HCT116 (cell line): ENCODE measurements around the gene PTX3. TPM values are rescaled to one million over a fixed set of nuclear protein-coding genes. Genes with fewer than 3 reads are reported as not detected.

Experiments used
- ATAC-seq: fragments of 200-7000 bp; cut with Tn5 transposase; 2 replicates; pipeline ENCODE4 v1.9.1; 2020; ENCODE audit warnings: mild to moderate bottlenecking, moderate library complexity
- BruUV-seq: library from RNA; stranded (reverse); fragments of 400-500 nt; replicated peaks from 2 replicates; lab custom pipeline; 2021; lab: Mats Ljungman, UMichigan
- CTCF ChIA-PET: fragments of 300-600 bp; sonication (Branson Sonifier 250); formaldehyde crosslinking; loops from one replicate; lab custom pipeline; 2021; ENCODE audit warnings: antibody characterized with exemption; lab: Charles Lee
- POLR2A ChIA-PET: fragments of 300-600, 350-600 bp; sonication (Branson Sonifier 250); formaldehyde crosslinking; loops from one replicate; lab custom pipeline; 2021; ENCODE audit warnings: antibody characterized with exemption; lab: Charles Lee
- RAD21 ChIA-PET, 2 experiments: fragments of 300-600 bp; sonication (Branson Sonifier 250); formaldehyde crosslinking; loops; one replicate each; lab custom pipeline; 2023; ENCODE audit warnings: low total read pairs in 2 of 2; ENCODE audit not compliant: uncharacterized antibody in 2 of 2, unreplicated experiment in 2 of 2, low non-redundant PET in 1 of 2; lab: Charles Lee
- DNase-seq: peaks from one replicate; pipeline ENCODE4 v3.0.0-alpha.2; 2010; ENCODE audit warnings: low read depth, low spot score
- H2AFZ ChIP-seq: fragments of 200-600 bp; shearing (Covaris generic), sonication (generic); 2 replicates; pipeline ENCODE4 v1.6.1; 2017; ENCODE audit warnings: low read depth, mixed run types, mixed read lengths, antibody characterized with exemption, low read length; ENCODE audit not compliant: poor library complexity, severe bottlenecking
- H3K27ac ChIP-seq: 2 replicates; pipeline ENCODE4 v1.5.1; 2012; ENCODE audit warnings: low read depth, low read length
- H3K27me3 ChIP-seq: fragments of 200-600 bp; sonication (generic); 2 replicates; pipeline ENCODE4 v1.6.1; 2016; ENCODE audit warnings: mixed run types, low read length, mixed read lengths; ENCODE audit not compliant: insufficient read depth
- H3K36me3 ChIP-seq, 2 experiments: fragments of 200-500 bp in 1 of 2; fragments of 200-600 bp in 1 of 2; sonication (Bioruptor generic) in 1 of 2; sonication (generic) in 1 of 2; 2 replicates each; pipeline versions ENCODE4 v1.5.1 to v1.6.1; 2014 to 2016; ENCODE audit warnings: low read length in 2 of 2, inconsistent platforms in 1 of 2, mixed read lengths in 1 of 2, mixed run types in 1 of 2; ENCODE audit not compliant: insufficient read depth in 2 of 2, control insufficient read depth in 1 of 2
- H3K4me1 ChIP-seq, 2 experiments: fragments of 200-600 bp in 1 of 2; sonication (generic) in 1 of 2; 2 replicates each; pipeline versions ENCODE4 v1.5.1 to v1.6.1; 2012 to 2017; ENCODE audit warnings: low read length in 2 of 2, inconsistent platforms in 1 of 2, mild to moderate bottlenecking in 1 of 2, mixed read lengths in 1 of 2, mixed run types in 1 of 2, moderate library complexity in 1 of 2; ENCODE audit not compliant: insufficient read depth in 2 of 2, control insufficient read depth in 1 of 2
- H3K4me2 ChIP-seq: fragments of 200-600 bp; sonication (generic); 2 replicates; pipeline ENCODE4 v1.6.1; 2017; ENCODE audit warnings: mixed run types, low read length, mixed read lengths
- H3K4me3 ChIP-seq, 2 experiments: fragments of 200-600 bp in 1 of 2; sonication (generic) in 1 of 2; replicated peaks in 1 of 2; 2 replicates each; pipeline ENCODE4 v1.5.1; 2011 to 2016; ENCODE audit warnings: low read length in 2 of 2, control low read depth in 1 of 2, low read depth in 1 of 2, mild to moderate bottlenecking in 1 of 2, mixed read lengths in 1 of 2, mixed run types in 1 of 2
- H3K79me2 ChIP-seq: fragments of 200-600 bp; sonication (generic); 2 replicates; pipeline ENCODE4 v1.6.1; 2017; ENCODE audit warnings: mild to moderate bottlenecking, mixed run types, low read length, moderate library complexity, mixed read lengths; ENCODE audit not compliant: insufficient read depth
- H3K9ac ChIP-seq: fragments of 200-600 bp; sonication (generic); 2 replicates; pipeline ENCODE4 v1.6.1; 2016; ENCODE audit warnings: low read length, mixed read lengths
- H3K9me2 ChIP-seq: fragments of 200-600 bp; sonication (generic), shearing (Covaris generic); 2 replicates; pipeline ENCODE4 v1.6.1; 2017; ENCODE audit warnings: mixed run types, mild to moderate bottlenecking, moderate library complexity; ENCODE audit not compliant: insufficient read depth
- H3K9me3 ChIP-seq, 2 experiments: fragments of 200-500 bp in 1 of 2; fragments of 200-600 bp in 1 of 2; sonication (Bioruptor generic) in 1 of 2; sonication (generic) in 1 of 2; 2 replicates each; pipeline ENCODE4 v1.6.1; 2014 to 2017; ENCODE audit warnings: low read length in 2 of 2, mixed read lengths in 2 of 2, inconsistent platforms in 1 of 2, low read depth in 1 of 2, mild to moderate bottlenecking in 1 of 2, mixed run types in 1 of 2, moderate library complexity in 1 of 2; ENCODE audit not compliant: control insufficient read depth in 1 of 2, insufficient read depth in 1 of 2
- H4K20me1 ChIP-seq: fragments of 200-600 bp; sonication (generic), shearing (Covaris generic); 2 replicates; pipeline ENCODE4 v1.6.1; 2017; ENCODE audit warnings: mixed run types, mild to moderate bottlenecking, moderate library complexity; ENCODE audit not compliant: insufficient read depth
- ATF3 ChIP-seq: IDR thresholded peaks from 2 replicates; pipeline ENCODE4 v1.6.1; 2012
- CBX3 ChIP-seq: IDR thresholded peaks from 2 replicates; pipeline ENCODE4 v1.6.1; 2012; ENCODE audit warnings: low read depth
- CEBPB ChIP-seq: IDR thresholded peaks from 2 replicates; pipeline ENCODE4 v1.6.1; 2012; ENCODE audit warnings: low read depth
- EGR1 ChIP-seq: IDR thresholded peaks from 2 replicates; pipeline ENCODE4 v1.6.1; 2012; ENCODE audit warnings: low read depth
- ELF1 ChIP-seq: IDR thresholded peaks from 2 replicates; pipeline ENCODE4 v1.6.1; 2012; ENCODE audit warnings: low read depth, borderline replicate concordance
- EZH2 ChIP-seq: fragments of 200-600 bp; sonication (generic); IDR thresholded peaks from 2 replicates; pipeline ENCODE4 v1.6.1; 2017; ENCODE audit warnings: antibody characterized with exemption, mixed run types
- EZH2phosphoT487 ChIP-seq: fragments of 200-600 bp; IDR thresholded peaks from 2 replicates; pipeline ENCODE4 v1.6.1; 2018; ENCODE audit warnings: antibody characterized with exemption, borderline replicate concordance
- FOSL1 ChIP-seq: IDR thresholded peaks from 2 replicates; pipeline ENCODE4 v1.6.1; 2012; ENCODE audit warnings: low read depth
- JUND ChIP-seq: IDR thresholded peaks from 2 replicates; pipeline ENCODE4 v1.6.1; 2012
- POLR2A ChIP-seq: IDR thresholded peaks from 2 replicates; pipeline ENCODE4 v1.7.0; 2011; ENCODE audit warnings: borderline replicate concordance; ENCODE audit not compliant: insufficient read depth, insufficient read length; ENCODE audit errors: extremely low read depth
- REST ChIP-seq: IDR thresholded peaks from 2 replicates; pipeline ENCODE4 v1.6.1; 2012; ENCODE audit warnings: low read depth
- SP1 ChIP-seq: IDR thresholded peaks from 2 replicates; pipeline ENCODE4 v1.6.1; 2012; ENCODE audit warnings: low read depth
- TCF7L2 ChIP-seq: IDR thresholded peaks from 2 replicates; pipeline ENCODE4 v1.7.0; 2011; ENCODE audit warnings: borderline replicate concordance, inconsistent platforms; ENCODE audit not compliant: insufficient read depth, insufficient read length; ENCODE audit errors: extremely low read depth
- YY1 ChIP-seq: IDR thresholded peaks from 2 replicates; pipeline ENCODE4 v1.6.1; 2011; ENCODE audit warnings: low read length, low read depth, moderate library complexity, mild to moderate bottlenecking; ENCODE audit not compliant: insufficient replicate concordance; ENCODE audit errors: extremely low read depth
- ZBTB33 ChIP-seq: IDR thresholded peaks from 2 replicates; pipeline ENCODE4 v1.6.1; 2011; ENCODE audit warnings: mild to moderate bottlenecking, low read length, moderate library complexity; ENCODE audit not compliant: insufficient replicate concordance; ENCODE audit errors: extremely low read depth
- ZNF274 ChIP-seq: fragments of 200-500 bp; sonication (Bioruptor generic); IDR thresholded peaks from 2 replicates; pipeline ENCODE4 v1.6.1; 2014; ENCODE audit warnings: mild to moderate bottlenecking, low read depth, low read length, inconsistent platforms
- intact Hi-C: fragments of 100-400 bp; cut with micrococcal nuclease; formaldehyde crosslinking; loops from 2 replicates; pipeline ENCODE4 v1.10.0; 2022
- total RNA-seq: library from RNA; stranded (reverse); gene quantifications from one replicate; pipeline ENCODE4 v1.2.1, GENCODE V29; 2021; ENCODE audit not compliant: unreplicated experiment

The PTX3 gene
- total RNA-seq, 1 experiment from 2014 or later: 0.37 TPM

- Histone ChIP-seq H3K9ac (no peak overlapping the region), H3K4me3 (no peak overlapping the region), H3K79me2 (no peaks in the 10 kb centered on the region), H3K27ac (no peak overlapping the region), H3K4me2 (no peak overlapping the region), H3K4me1 (peaks cover 0 to 10% of the 10 kb centered on the region in 2 experiments; a peak in 1 of 4 replicates), H3K36me3 (no peaks in the 10 kb centered on the region), H2AFZ (no peak overlapping the region), H3K9me2 (no peaks in the 10 kb centered on the region), H3K9me3 (no peaks in the 10 kb centered on the region), H3K27me3 (no peaks in the 10 kb centered on the region), H4K20me1 (no peaks in the 10 kb centered on the region)
- ATAC-seq: no peak
- ChIA-PET POLR2A (no interaction called here), RAD21 (no interaction called here), CTCF (no interaction called here)
- intact Hi-C loops: no loop called here
- TF ChIP-seq ELF1: no peak
- TF ChIP-seq FOSL1: no peak
- TF ChIP-seq JUND: no peak
- TF ChIP-seq EZH2: no peak
- TF ChIP-seq CBX3: no peak
- no peak for TF ChIP-seq ZBTB33
- no peak for TF ChIP-seq TCF7L2
- no peak for TF ChIP-seq SP1
- TF ChIP-seq POLR2A: no peak
- no peak for TF ChIP-seq REST
- TF ChIP-seq CEBPB: no peak
- TF ChIP-seq ATF3: no peak
- TF ChIP-seq ZNF274: no peak
- TF ChIP-seq EGR1: no peak
- no peak for TF ChIP-seq YY1
- TF ChIP-seq EZH2phosphoT487: no peak
- DNase-seq: no peak
- BruUV-seq: no TSS peak
Observed at GRCh38 chr3:157441102-157441624, 4.5 kb downstream of the PTX3 start.
